Measurements from ENCODE around the gene CREB3L2. TPM values are rescaled to one million over a fixed set of nuclear protein-coding genes. Genes with fewer than 3 reads are reported as not detected.

The CREB3L2 gene
- polyA plus RNA-seq, 1 of the 3 experiments (the other 2 are of a cell fraction), result 22.9 TPM

GRCh38 chr7:137940218-137940617 is 61.7 kb downstream of the CREB3L2 start:
- H3K27me3 ChIP-seq (ENCODE audit: insufficient read depth), result no peaks in the 10 kb centered on the region
- no peak overlapping the region for H3K4me3 ChIP-seq (ENCODE audit: low read depth in 2 of 2, low read length in 1 of 2)
- peaks cover 18% of the 10 kb centered on the region in 2 experiments; a peak in 3 of 4 replicates for H3K4me1 ChIP-seq (ENCODE audit: control insufficient read depth in 1 of 2, insufficient read depth in 2 of 2, low read depth in 1 of 2, low read length in 1 of 2)
- H3K9me2 ChIP-seq, result no peaks in the 10 kb centered on the region
- peaks cover 10% of the 10 kb centered on the region for H3F3A ChIP-seq (replicated peaks; ENCODE audit: insufficient read depth)
- no peak for DNase-seq
- H3K36me3 ChIP-seq (replicated peaks in 1 of 2; ENCODE audit: control insufficient read depth in 1 of 2, insufficient read depth in 2 of 2, low read length in 1 of 2), result peaks cover 2 to 4% of the 10 kb centered on the region in 2 experiments
- H3K9ac ChIP-seq, result no peak overlapping the region
- ChIA-PET CTCF (interaction anchor here (1.3 to 2.2 kb wide), 3 partner anchors 16 to 62 kb away, joined by 3 to 6 read pairs (median 3); partner anchors contain the start of gene CREB3L2), POLR2A (no interaction called here)
- H3K9me3 ChIP-seq, result no peaks in the 10 kb centered on the region
- WGBS (ENCODE audit: low lambda C conversion rate), result 82% methylated on average over 1 of the region's 1 CpG
- no peak overlapping the region for H3K4me2 ChIP-seq
- TF ChIP-seq RFX5 (IDR thresholded peaks at IDR 0.05; ENCODE audit: low read length) (no peak), EP300 (IDR thresholded peaks at IDR 0.05; ENCODE audit: borderline replicate concordance in 1 of 2, low read depth in 1 of 2, low read length in 1 of 2) (no peak), RXRA (IDR thresholded peaks at IDR 0.05; ENCODE audit: borderline replicate concordance, low read depth) (no peak), USF2 (IDR thresholded peaks at IDR 0.05; ENCODE audit: borderline replicate concordance, low read depth, low read length) (no peak)
- no peak overlapping the region for H3K27ac ChIP-seq (ENCODE audit: low read depth in 2 of 2, low read length in 1 of 2)
- H4K20me1 ChIP-seq (ENCODE audit: insufficient read depth), result no peaks in the 10 kb centered on the region
- peaks cover 97% of the 10 kb centered on the region for H3K79me2 ChIP-seq (ENCODE audit: insufficient read depth)
- no peak overlapping the region for H2AFZ ChIP-seq (ENCODE audit: low read depth)

- no peak for DNase-seq
- Histone ChIP-seq H3K9ac (peak overlapping the region; percentile 12; the same call in 1 of the 2 replicates), H3K4me3 (ENCODE audit: low read depth in 2 of 2, low read length in 1 of 2) (no peak overlapping the region), H3F3A (replicated peaks; ENCODE audit: insufficient read depth) (peaks cover 29% of the 10 kb centered on the region), H3K4me1 (ENCODE audit: control insufficient read depth in 1 of 2, insufficient read depth in 2 of 2, low read depth in 1 of 2, low read length in 1 of 2) (peaks cover 38 to 39% of the 10 kb centered on the region in 2 experiments), H3K9me3 (no peaks in the 10 kb centered on the region), H3K36me3 (replicated peaks in 1 of 2; ENCODE audit: control insufficient read depth in 1 of 2, insufficient read depth in 2 of 2, low read length in 1 of 2) (peaks cover 0 to 3% of the 10 kb centered on the region in 2 experiments), H3K27me3 (ENCODE audit: insufficient read depth) (no peaks in the 10 kb centered on the region), H3K79me2 (ENCODE audit: insufficient read depth) (peaks cover 100% of the 10 kb centered on the region), H3K9me2 (no peaks in the 10 kb centered on the region), H2AFZ (ENCODE audit: low read depth) (no peak overlapping the region), H3K4me2 (peak overlapping the region; percentile 19; the same call in 1 of the 2 replicates), H3K27ac (ENCODE audit: low read depth in 2 of 2, low read length in 1 of 2) (peak overlapping the region; percentile 24 to 53; a peak in 3 of 4 replicates), H4K20me1 (ENCODE audit: insufficient read depth) (no peaks in the 10 kb centered on the region)
- ChIA-PET CTCF (interaction anchor here (2.2 kb wide), 1 partner anchor 33 kb away, joined by 9 read pairs; no protein-coding TSS in a partner anchor), POLR2A (no interaction called here)
- no peak for TF ChIP-seq RXRA (IDR thresholded peaks at IDR 0.05; ENCODE audit: borderline replicate concordance, low read depth)
- peak; percentile 37; the same call in 1 of the 2 replicates for TF ChIP-seq PBX3 (IDR thresholded peaks at IDR 0.05)
Measured at GRCh38 chr7:137937202-137937560, 64.7 kb downstream of the CREB3L2 start.

DNA sequence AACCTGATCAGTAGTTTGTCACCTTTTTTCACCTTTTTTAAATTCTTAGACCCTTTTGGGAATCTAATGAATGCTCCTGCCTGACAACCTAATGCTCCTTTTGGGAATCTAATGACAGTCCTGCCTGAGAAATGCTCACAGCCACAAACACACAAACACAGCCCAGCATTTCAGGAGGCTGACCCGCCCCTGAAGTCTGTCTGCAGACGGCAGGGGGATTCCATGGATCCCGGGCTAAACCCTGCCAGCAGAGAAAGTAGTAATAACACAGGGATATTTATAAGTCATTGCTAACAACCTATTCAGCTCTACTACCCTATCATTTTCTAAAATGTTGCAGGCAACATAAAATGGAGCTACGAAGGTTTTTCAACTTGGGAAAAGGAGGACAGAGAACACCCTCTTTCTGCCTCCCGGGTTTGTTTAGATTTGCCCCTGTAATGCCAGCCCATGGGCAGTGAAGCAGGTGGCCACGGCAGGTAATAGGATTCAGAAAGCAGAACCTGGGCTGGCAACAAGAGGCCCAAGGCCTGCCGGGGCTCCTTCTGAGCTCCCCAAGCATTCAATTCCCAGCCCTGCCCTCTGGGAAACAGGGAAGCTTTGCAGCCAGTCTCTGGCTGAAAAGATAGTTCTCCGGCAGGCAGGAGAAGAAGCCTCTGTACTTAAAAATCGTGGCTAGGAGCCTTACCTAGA is 65.2 kb downstream of the CREB3L2 start:
- Histone ChIP-seq H3K4me3 (ENCODE audit: low read depth in 2 of 2, low read length in 1 of 2) (no peak overlapping the region), H3K9ac (peak overlapping the region; percentile 12; the same call in 1 of the 2 replicates), H3K79me2 (ENCODE audit: insufficient read depth) (peaks cover 100% of the 10 kb centered on the region), H3F3A (replicated peaks; ENCODE audit: insufficient read depth) (peaks cover 33% of the 10 kb centered on the region), H3K27ac (ENCODE audit: low read depth in 2 of 2, low read length in 1 of 2) (peak overlapping the region in 1 of 2 experiments; percentile 53; a peak in 2 of 4 replicates), H3K4me2 (peak overlapping the region; percentile 19; the same call in 1 of the 2 replicates), H2AFZ (ENCODE audit: low read depth) (no peak overlapping the region), H3K27me3 (ENCODE audit: insufficient read depth) (no peaks in the 10 kb centered on the region), H3K4me1 (ENCODE audit: control insufficient read depth in 1 of 2, insufficient read depth in 2 of 2, low read depth in 1 of 2, low read length in 1 of 2) (peaks cover 39 to 42% of the 10 kb centered on the region in 2 experiments), H4K20me1 (ENCODE audit: insufficient read depth) (no peaks in the 10 kb centered on the region), H3K9me2 (no peaks in the 10 kb centered on the region), H3K9me3 (no peaks in the 10 kb centered on the region), H3K36me3 (replicated peaks in 1 of 2; ENCODE audit: control insufficient read depth in 1 of 2, insufficient read depth in 2 of 2, low read length in 1 of 2) (no peaks in the 10 kb centered on the region)
- POLR2A ChIA-PET, result no interaction called here
- no peak for DNase-seq
- CTCF ChIA-PET, result interaction anchor here (2.2 kb wide), 1 partner anchor 33 kb away, joined by 9 read pairs; no protein-coding TSS in a partner anchor
- 89% methylated on average over 9 of the region's 9 CpGs for WGBS (ENCODE audit: low lambda C conversion rate)
- TF ChIP-seq ELF1 (IDR thresholded peaks at IDR 0.05) (no peak), FOXM1 (IDR thresholded peaks at IDR 0.05; ENCODE audit: low read depth) (no peak), PBX3 (IDR thresholded peaks at IDR 0.05) (no peak), MEF2A (IDR thresholded peaks at IDR 0.05; ENCODE audit: borderline replicate concordance, low read depth) (no peak), NRF1 (IDR thresholded peaks at IDR 0.05; ENCODE audit: low read depth, low read length) (no peak), RXRA (IDR thresholded peaks at IDR 0.05; ENCODE audit: borderline replicate concordance, low read depth) (no peak), GATA2 (CRISPR knock-in tag; IDR thresholded peaks at IDR 0.05) (no peak)
- TF ChIP-seq, protein P1, sequence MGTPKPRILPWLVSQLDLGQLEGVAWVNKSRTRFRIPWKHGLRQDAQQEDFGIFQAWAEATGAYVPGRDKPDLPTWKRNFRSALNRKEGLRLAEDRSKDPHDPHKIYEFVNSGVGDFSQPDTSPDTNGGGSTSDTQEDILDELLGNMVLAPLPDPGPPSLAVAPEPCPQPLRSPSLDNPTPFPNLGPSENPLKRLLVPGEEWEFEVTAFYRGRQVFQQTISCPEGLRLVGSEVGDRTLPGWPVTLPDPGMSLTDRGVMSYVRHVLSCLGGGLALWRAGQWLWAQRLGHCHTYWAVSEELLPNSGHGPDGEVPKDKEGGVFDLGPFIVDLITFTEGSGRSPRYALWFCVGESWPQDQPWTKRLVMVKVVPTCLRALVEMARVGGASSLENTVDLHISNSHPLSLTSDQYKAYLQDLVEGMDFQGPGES (IDR thresholded peaks at IDR 0.05; ENCODE audit: low read depth, low read length), result no peak
- TF ChIP-seq, protein P2, sequence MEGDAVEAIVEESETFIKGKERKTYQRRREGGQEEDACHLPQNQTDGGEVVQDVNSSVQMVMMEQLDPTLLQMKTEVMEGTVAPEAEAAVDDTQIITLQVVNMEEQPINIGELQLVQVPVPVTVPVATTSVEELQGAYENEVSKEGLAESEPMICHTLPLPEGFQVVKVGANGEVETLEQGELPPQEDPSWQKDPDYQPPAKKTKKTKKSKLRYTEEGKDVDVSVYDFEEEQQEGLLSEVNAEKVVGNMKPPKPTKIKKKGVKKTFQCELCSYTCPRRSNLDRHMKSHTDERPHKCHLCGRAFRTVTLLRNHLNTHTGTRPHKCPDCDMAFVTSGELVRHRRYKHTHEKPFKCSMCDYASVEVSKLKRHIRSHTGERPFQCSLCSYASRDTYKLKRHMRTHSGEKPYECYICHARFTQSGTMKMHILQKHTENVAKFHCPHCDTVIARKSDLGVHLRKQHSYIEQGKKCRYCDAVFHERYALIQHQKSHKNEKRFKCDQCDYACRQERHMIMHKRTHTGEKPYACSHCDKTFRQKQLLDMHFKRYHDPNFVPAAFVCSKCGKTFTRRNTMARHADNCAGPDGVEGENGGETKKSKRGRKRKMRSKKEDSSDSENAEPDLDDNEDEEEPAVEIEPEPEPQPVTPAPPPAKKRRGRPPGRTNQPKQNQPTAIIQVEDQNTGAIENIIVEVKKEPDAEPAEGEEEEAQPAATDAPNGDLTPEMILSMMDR (IDR thresholded peaks at IDR 0.05), result no peak
- TF ChIP-seq, protein P3, sequence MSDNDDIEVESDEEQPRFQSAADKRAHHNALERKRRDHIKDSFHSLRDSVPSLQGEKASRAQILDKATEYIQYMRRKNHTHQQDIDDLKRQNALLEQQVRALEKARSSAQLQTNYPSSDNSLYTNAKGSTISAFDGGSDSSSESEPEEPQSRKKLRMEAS (IDR thresholded peaks at IDR 0.05; ENCODE audit: low read depth), result no peak

Data from SK-N-SH (cell line).